GM04504 (cell line): ENCODE measurements around the gene FAM169A.
"Not testable (repeated sequence)": the region's sequence is repeated elsewhere in the genome, so short reads cannot be mapped to it uniquely, and the experiment has no call there.

Experiments used
- DNase-seq: peaks from one replicate; pipeline ENCODE4 v3.0.0-alpha.2; 2012; ENCODE audit warnings: low read depth

Gene FAM169A

DNA sequence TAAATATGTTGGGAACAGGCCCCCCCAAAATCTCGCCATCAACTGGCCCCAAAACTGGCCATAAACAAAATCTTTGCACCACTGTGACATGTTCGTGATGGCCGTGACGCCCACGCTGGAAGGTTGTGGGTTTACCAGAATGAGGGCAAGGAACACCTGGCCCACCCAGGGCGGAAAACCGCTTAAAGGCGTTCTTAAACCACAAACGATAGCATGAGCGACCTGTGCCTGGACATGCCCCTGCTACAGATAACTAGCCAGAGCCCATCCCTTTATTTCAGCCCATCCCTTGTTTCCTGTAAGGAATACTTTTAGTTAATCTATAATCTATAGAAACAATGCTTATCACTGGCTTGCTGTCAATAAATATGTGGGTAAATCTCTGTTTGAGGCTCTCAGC is 3.2 kb upstream of the FAM169A start:
- DNase-seq: not testable (repeated sequence)

DNA sequence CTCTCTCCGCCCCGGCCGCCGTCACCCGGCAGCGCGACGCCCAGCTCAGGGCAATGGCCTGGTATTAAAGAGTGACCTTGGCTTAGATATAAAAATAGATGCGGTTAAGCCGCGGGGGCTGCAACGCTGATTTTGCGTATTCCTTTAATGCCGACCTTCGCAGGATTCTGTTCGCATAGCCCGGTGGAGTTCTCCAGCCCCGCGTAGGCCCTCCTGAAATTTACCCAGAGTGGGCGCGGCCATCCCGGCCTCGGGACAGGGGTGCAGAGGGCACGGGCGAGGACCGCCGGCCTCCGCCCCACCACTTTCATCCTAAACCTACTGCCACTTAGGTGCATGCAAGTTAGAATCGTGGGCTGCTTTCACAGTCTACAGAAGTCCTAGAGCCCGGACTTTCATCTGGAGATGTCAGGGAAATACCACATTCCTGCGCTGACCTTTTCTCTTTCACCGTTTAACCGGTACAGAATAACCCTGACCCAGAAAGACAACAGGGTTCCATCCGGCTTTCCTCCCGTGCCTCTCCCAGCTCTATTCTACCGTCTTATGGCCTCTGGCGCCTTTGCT is 492 bp upstream of the FAM169A start:
- no peak for DNase-seq

GRCh38 chr5:74865256-74865803 is 857 bp downstream of the FAM169A start:
- DNase-seq: no peak

DNA sequence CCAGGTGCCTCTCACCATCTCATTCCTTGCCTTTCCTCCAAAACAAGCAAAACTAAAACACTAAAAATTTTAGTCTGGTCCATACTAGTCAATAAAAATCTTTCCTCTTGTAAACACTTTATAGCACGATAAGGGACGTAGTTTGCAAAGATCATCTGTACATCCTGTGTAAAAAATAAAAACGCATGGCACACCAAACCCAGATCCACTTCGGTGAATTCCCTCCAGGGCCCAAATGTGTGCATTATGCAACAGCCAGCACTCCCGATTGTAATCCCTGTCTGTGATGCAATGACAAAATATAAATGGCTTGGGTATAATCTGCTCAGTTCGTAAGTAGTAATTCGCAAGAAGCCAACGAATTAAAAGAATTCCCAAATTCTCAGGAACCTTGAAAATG is 1.4 kb downstream of the FAM169A start:
- DNase-seq: no peak

DNA sequence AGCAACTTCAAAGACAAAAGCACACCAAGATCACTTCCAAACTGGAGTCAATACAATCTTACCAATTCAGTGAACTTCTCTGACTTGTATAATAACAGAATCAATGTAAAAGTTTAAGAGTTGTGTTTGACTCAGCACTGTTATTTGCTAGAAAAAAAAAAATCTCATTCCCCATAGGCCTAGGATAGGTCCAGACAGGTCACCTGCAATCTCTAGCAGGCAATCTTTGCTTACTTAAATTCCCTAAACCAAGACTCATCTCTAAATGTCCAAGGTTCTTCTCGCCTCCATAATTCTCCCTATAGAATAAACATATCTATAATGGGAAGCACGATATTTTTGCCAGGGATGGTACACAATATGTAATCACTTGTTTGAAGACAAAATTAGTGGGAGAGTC is 2.5 kb downstream of the FAM169A start:
- no peak for DNase-seq

GRCh38 chr5:74862221-74862620 is 4.0 kb downstream of the FAM169A start:
- no peak for DNase-seq

DNA sequence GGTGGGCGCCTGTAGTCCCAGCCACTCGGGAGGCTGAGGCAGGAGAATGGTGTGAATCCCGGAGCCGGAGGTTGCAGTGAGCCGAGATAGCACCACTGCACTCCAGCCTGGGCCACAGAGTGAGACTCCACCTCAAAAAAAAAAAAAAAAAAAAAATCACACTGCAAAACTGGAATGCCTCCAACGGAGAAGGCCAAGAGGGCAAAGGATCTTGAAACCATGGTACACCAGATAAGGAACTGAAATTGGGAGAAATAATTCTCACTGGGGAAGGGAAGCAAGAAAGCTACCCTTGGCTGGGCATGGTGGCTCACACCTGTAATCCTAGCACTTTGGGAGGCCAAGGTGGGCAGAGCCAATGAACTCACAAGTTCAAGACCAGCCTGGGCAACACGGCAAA is 9.2 kb downstream of the FAM169A start:
- DNase-seq: not testable (repeated sequence)

GRCh38 chr5:74853256-74853655 is 12.9 kb downstream of the FAM169A start:
- DNase-seq: no peak

GRCh38 chr5:74851684-74852353 is 14.4 kb downstream of the FAM169A start:
- DNase-seq: peak; percentile 42

DNA sequence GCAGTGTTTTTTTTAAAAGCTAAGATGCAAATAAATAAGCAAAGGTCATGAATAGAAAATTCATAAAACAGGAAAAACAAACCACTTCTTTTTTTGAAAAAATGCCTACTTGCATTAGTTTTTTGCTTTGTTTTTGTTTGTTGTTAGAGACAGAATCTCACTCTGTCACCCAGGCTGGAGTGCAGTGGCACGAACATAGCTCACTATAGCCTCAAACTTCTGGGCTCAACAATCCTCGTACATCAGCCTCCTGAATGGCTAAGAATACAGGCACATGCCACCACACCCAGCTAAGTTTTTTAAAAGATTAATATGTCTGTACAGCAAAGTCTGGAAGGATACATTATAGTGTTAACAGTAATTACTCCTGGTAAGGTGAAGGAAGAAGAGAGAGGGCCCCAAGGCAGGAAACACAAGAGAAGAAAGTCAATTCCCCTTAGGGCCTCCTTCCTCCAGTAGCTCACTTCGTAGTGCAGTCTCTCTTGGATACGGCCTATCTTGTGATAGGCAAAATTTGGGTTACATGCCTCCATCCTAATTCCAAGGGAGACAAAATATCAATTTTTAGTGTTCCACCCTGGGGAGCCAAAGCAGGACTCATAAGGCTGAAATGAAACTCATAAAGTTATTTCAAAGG is 15.3 kb downstream of the FAM169A start:
- no peak for DNase-seq

DNA sequence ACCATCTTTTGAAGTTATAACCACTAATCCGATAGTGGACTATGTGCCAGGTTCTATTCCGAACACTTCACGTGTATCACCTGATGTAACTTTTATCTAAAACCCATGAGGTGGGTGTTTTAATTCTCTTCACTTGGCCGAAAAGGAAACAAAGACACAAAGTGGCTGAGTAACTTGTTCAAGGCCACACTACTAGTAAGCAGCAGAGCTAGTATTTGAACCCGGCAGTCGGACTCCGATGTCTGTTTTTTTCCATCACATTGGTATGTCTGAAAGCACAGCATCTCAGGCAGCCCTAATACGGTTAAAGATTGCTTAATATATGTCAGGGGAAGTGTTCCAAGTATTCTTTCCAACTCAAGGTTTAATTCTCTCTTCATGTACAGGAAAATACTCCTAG is 16.2 kb downstream of the FAM169A start:
- no peak for DNase-seq

GRCh38 chr5:74848553-74849025 is 17.6 kb downstream of the FAM169A start:
- DNase-seq: no peak

DNA sequence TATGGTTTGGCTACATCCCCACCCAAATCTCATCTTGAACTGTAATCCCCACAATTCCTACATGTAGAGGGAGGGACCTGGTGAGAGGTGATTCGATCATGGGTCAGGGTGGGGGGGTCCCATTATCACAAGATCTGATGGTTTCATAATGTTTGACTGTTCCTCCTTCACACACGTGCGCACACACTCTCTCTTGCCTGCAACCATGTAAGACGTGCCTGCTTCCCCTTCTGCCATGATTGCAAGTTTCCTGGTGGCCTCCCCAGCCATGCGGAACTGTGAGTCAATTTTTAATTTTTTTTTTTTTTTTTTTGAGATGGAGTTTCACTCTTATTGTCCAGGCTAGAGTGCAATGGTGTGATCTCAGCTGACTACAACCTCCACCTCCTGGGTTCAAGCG is 27.0 kb downstream of the FAM169A start:
- no peak for DNase-seq

- DNase-seq: no peak
These were observed 27.9 kb downstream of the FAM169A start for GRCh38 chr5:74838262-74838661.

- DNase-seq: no peak
These were observed 29.1 kb downstream of the FAM169A start for GRCh38 chr5:74837115-74837514.

GRCh38 chr5:74833537-74834266 is 32.5 kb downstream of the FAM169A start:
- DNase-seq: no peak

GRCh38 chr5:74829413-74829812 is 36.8 kb downstream of the FAM169A start:
- no peak for DNase-seq

DNA sequence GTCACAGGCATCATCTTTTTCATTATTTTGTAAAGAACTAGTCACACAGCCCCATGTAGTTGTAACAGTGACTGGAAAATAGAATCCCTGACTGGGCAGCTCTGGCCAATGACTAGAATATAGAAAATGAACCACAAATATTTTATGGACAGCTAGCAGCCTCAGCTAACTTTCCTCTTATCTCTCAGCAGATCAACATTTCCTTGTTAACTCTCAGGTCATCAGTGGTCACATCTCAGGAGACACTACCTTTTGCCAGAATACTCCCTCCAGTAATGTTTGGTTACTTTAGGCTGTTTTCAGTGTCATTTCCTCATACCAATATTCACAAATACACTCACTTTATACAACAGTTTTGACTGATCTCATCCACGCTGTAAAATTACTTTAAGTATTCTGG is 43.9 kb downstream of the FAM169A start:
- DNase-seq: no peak

GRCh38 chr5:74816875-74817274 is 49.3 kb downstream of the FAM169A start:
- DNase-seq: no peak

- DNase-seq: peak; percentile 11
These were observed 55.3 kb downstream of the FAM169A start for GRCh38 chr5:74810915-74811314.

DNA sequence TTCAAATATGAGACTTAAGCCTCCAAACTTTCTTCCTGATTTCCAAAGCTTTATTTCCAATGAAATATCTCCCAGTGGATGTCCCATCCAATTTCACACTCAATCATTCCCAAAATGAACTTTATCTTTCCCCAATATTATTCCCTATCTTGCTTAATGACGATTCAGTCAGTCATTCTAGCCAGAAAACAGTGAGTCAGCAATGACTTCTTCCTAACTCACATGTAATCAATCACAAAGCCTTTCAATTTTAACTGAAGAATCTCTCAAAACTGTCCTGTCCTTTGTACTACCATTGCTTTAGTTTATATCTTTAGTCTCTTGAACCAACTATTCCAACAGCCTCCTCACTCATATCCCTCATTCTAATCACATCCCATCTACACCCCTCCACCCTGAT is 64.2 kb downstream of the FAM169A start:
- no peak for DNase-seq

- no peak for DNase-seq
These were observed 65.0 kb downstream of the FAM169A start for GRCh38 chr5:74801197-74801596.
